ENCODE results near the gene SYTL1.

DNA sequence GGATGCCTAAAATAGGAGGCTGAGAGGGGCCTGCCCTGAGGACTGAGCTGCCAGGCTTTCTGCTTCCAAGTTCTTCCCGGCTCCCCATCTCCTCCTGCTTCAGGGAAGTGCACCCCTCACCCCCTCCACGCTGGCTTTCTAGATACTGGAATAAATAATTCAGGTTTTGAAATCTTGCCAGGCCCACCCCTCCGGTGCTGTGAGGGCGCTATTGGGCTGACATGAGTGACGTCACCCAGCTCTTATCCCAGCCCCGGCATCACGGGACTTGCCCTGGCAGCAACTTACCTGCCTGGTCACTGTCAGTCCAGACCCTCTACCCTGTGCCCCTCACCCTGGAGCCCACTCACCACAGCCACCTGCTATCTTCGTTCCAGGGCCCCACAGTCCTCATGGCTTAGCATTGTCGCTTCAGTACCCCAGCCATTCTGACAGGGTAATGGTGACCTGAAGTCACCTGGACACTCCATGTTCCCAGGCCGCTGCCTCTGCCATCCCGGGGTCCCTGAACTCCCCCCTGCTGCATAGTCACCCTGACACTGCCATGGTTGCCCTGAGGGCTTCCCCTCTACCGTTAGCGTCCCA, 49.8 kb downstream of the SYTL1 start:
- TF ChIP-seq EZH2 (IDR thresholded peaks at IDR 0.05; ENCODE audit: insufficient read depth, poor library complexity, severe bottlenecking) (no peak), EZH2phosphoT487 (IDR thresholded peaks at IDR 0.05; ENCODE audit: insufficient read depth, low read depth) (no peak)

Measured in GM23248 (cell line).